ENCODE results near the gene CCDC188. TPM values are rescaled to one million over a fixed set of nuclear protein-coding genes. Genes with fewer than 3 reads are reported as not detected.
A peak's percentile ranks its signal among the peaks of the same experiment; 100 is the strongest.

Gene CCDC188
- total and polyA plus RNA-seq, 9 of the 15 experiments (the other 6 are each of a cell fraction or from before 2014, with no cell fraction given) = not detected

DNA sequence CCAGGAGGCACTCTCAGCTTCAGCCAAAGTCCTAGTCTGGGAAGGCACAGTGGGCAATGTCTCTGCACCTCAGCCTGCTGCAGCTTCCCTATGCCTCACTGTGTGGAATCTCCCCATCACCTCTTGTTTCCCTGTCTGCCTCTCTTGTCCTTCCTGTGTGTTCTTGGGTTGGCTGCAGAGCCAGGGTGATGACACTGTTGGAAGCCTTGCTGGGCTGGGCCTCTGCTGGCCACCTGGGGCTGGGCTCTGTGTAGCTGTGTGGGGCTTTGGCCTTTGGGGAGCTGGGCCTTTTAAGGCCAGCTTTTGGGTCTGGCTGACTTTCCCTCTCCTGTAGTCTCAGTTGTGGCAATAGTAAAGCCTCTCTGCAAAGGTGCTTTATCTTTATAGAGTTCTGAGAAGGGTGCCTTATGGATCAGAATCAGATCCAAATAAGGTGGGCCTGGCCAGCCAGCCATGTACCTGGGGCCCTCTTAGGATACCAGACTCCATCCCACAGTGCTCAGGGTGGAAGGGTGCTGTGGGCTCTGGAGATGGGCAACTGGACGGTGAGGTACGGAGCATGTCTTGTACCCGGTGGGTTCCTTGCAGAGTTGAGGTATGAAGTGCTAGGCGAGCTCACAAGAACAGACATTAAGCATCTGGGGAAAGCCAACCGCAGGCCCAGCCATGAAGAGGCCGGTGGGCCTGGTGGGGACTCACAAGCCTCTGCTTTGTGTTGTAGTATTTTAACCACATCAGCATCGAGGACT, 45.2 kb downstream of the CCDC188 start (continued):
- peak; percentile 52; the same call in 1 of the 2 replicates for TF ChIP-seq SUPT5H (IDR thresholded peaks at IDR 0.05)

GRCh38 chr22:20102203-20102780, 48.6 kb downstream of the CCDC188 start:
- H3K36me3 ChIP-seq (ENCODE audit: control insufficient read depth, insufficient read depth, low read length) = peaks cover 94% of the 10 kb centered on the region
- CTCF ChIA-PET (ENCODE audit: low intra/inter-chr PET ratio) = no interaction called here
- H2AFZ ChIP-seq (ENCODE audit: low read depth, low read length) = no peak overlapping the region
- H3K4me1 ChIP-seq (replicated peaks in 1 of 2; ENCODE audit: control insufficient read depth in 2 of 2, insufficient read depth in 2 of 2, low read length in 2 of 2) = peaks cover 0 to 13% of the 10 kb centered on the region in 2 experiments; a peak in 2 of 5 replicates
- H4K20me1 ChIP-seq (replicated peaks; ENCODE audit: control insufficient read depth, insufficient read depth, low read length) = peaks cover 37% of the 10 kb centered on the region
- ATAC-seq = peak; percentile 67
- H3K79me2 ChIP-seq (ENCODE audit: control insufficient read depth, insufficient read depth, low read length) = peaks cover 65% of the 10 kb centered on the region
- H3K9me1 ChIP-seq (ENCODE audit: control insufficient read depth, insufficient read depth, low read length) = peaks cover 9% of the 10 kb centered on the region
- peak overlapping the region in 1 of 2 experiments; percentile 21; a peak in 1 of 4 replicates for H3K9ac ChIP-seq (ENCODE audit: insufficient read depth in 1 of 2, low read depth in 2 of 2, low read length in 2 of 2)
- 92% methylated on average over 12 of the region's 12 CpGs for WGBS (ENCODE audit: insufficient coverage, low coverage, missing lambda C conversion rate)
- no peaks in the 10 kb centered on the region for H3K9me3 ChIP-seq (replicated peaks; ENCODE audit: control insufficient read depth, insufficient read depth, low read depth, low read length)
- no peaks in the 10 kb centered on the region for H3K27me3 ChIP-seq (ENCODE audit: control insufficient read depth in 2 of 2, insufficient read depth in 2 of 2, low read length in 2 of 2)
- H3K4me2 ChIP-seq (ENCODE audit: insufficient read depth, low read length) = no peak overlapping the region
- POLR2A ChIA-PET = interaction anchor here (0.6 to 20.7 kb wide), 4 partner anchors 8 to 87 kb away, joined by 3 to 513 read pairs (median 258); partner anchors contain the start of genes RANBP1 and TRMT2A
- no peak overlapping the region for H3K4me3 ChIP-seq
- BruUV-seq (replicated peaks) = no TSS peak
- no peak for FAIRE-seq
- intact Hi-C loops (cut with micrococcal nuclease) (no loop called here), in situ Hi-C loops (cut with MboI) (no loop called here)
- no peak overlapping the region for H3K27ac ChIP-seq (ENCODE audit: extremely low read depth, low read depth, low read length)
- peak in 1 of 4 experiments; percentile 71 for DNase-seq (ENCODE audit: extremely low read depth in 1 of 4, low spot score in 3 of 4)
- TF ChIP-seq ZFP30 (CRISPR knock-in tag; IDR thresholded peaks at IDR 0.05; ENCODE audit: borderline replicate concordance) = no peak
- no peak for TF ChIP-seq MAZ (CRISPR knock-in tag; conservative IDR thresholded peaks at IDR 0.05 in 1 of 2, IDR thresholded peaks at IDR 0.05 in 1 of 2)
- TF ChIP-seq ZNF583 (CRISPR knock-in tag; IDR thresholded peaks at IDR 0.05) = no peak
- 0 out of 2 replicates have a peak, but pooled peaks have one; percentile 39 for TF ChIP-seq KLF1 (tag; IDR thresholded peaks at IDR 0.05)
- no peak for TF ChIP-seq NFE2L1 (tag; IDR thresholded peaks at IDR 0.05; ENCODE audit: borderline replicate concordance, low read depth)
- peak; percentile 80; the same call in 1 of the 2 replicates for TF ChIP-seq CBFB (CRISPR knock-in tag; IDR thresholded peaks at IDR 0.05)
- TF ChIP-seq, protein P1, sequence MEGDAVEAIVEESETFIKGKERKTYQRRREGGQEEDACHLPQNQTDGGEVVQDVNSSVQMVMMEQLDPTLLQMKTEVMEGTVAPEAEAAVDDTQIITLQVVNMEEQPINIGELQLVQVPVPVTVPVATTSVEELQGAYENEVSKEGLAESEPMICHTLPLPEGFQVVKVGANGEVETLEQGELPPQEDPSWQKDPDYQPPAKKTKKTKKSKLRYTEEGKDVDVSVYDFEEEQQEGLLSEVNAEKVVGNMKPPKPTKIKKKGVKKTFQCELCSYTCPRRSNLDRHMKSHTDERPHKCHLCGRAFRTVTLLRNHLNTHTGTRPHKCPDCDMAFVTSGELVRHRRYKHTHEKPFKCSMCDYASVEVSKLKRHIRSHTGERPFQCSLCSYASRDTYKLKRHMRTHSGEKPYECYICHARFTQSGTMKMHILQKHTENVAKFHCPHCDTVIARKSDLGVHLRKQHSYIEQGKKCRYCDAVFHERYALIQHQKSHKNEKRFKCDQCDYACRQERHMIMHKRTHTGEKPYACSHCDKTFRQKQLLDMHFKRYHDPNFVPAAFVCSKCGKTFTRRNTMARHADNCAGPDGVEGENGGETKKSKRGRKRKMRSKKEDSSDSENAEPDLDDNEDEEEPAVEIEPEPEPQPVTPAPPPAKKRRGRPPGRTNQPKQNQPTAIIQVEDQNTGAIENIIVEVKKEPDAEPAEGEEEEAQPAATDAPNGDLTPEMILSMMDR (IDR thresholded peaks at IDR 0.05 in 2 of 3, conservative IDR thresholded peaks at IDR 0.05 in 1 of 3; ENCODE audit: insufficient read depth in 2 of 3, low read depth in 1 of 3, low read length in 3 of 3) = peak; percentile 42 to 56 (median 54); a peak in 5 of 6 replicates
- TF ChIP-seq TFAM (CRISPR knock-in tag; conservative IDR thresholded peaks at IDR 0.05) = no peak
- no peak for TF ChIP-seq ZNF766 (CRISPR knock-in tag; conservative IDR thresholded peaks at IDR 0.05)
- peak; percentile 86 for TF ChIP-seq IRF2 (CRISPR knock-in tag; IDR thresholded peaks at IDR 0.05)
- 0 out of 2 replicates have a peak, but pooled peaks have one; percentile 58 for TF ChIP-seq GTF2F1 (IDR thresholded peaks at IDR 0.05; ENCODE audit: low read depth, low read length)
- TF ChIP-seq SUPT5H (IDR thresholded peaks at IDR 0.05) = 0 out of 2 replicates have a peak, but pooled peaks have one; percentile 24
- TF ChIP-seq POLR2AphosphoS2 (IDR thresholded peaks at IDR 0.05; ENCODE audit: low read length) = 0 out of 2 replicates have a peak, but pooled peaks have one; percentile 30
- TF ChIP-seq, protein P2, sequence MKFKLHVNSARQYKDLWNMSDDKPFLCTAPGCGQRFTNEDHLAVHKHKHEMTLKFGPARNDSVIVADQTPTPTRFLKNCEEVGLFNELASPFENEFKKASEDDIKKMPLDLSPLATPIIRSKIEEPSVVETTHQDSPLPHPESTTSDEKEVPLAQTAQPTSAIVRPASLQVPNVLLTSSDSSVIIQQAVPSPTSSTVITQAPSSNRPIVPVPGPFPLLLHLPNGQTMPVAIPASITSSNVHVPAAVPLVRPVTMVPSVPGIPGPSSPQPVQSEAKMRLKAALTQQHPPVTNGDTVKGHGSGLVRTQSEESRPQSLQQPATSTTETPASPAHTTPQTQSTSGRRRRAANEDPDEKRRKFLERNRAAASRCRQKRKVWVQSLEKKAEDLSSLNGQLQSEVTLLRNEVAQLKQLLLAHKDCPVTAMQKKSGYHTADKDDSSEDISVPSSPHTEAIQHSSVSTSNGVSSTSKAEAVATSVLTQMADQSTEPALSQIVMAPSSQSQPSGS (CRISPR knock-in tag; IDR thresholded peaks at IDR 0.05) = 0 out of 2 replicates have a peak, but pooled peaks have one; percentile 36
- TF ChIP-seq NBN (IDR thresholded peaks at IDR 0.05; ENCODE audit: low read depth) = no peak
- no peak for TF ChIP-seq EZH2 (IDR thresholded peaks at IDR 0.05; ENCODE audit: borderline replicate concordance, low read depth, low read length)
- no peak for TF ChIP-seq ZNF124 (CRISPR knock-in tag; IDR thresholded peaks at IDR 0.05)
